SJCRH30 (cell line): ENCODE results near the gene CNTN4. TPM values are rescaled to one million over a fixed set of nuclear protein-coding genes. Genes with fewer than 3 reads are reported as not detected.

Experiments
- DNase-seq, 2 experiments: peaks; one replicate each; pipeline ENCODE4 v3.0.0-alpha.2; 2015 to 2020
- H3K27ac ChIP-seq: fragments of 250-450 bp; sonication (Bioruptor Pico); 2 replicates; pipeline ENCODE4 v1.5.1; 2020; ENCODE audit warnings: mild to moderate bottlenecking, moderate library complexity
- H3K27me3 ChIP-seq: fragments of 250-450 bp; sonication (Bioruptor Pico); 2 replicates; pipeline ENCODE4 v1.5.1; 2020; ENCODE audit warnings: mild to moderate bottlenecking, moderate library complexity
- H3K36me3 ChIP-seq: fragments of 250-450 bp; sonication (Bioruptor Pico); 2 replicates; pipeline ENCODE4 v1.5.1; 2020; ENCODE audit warnings: mild to moderate bottlenecking, moderate library complexity
- H3K4me1 ChIP-seq: fragments of 250-450 bp; sonication (Bioruptor Pico); 2 replicates; pipeline ENCODE4 v1.5.1; 2020; ENCODE audit warnings: mild to moderate bottlenecking, moderate library complexity
- H3K4me3 ChIP-seq: fragments of 250-450 bp; sonication (Bioruptor Pico); 2 replicates; pipeline ENCODE4 v1.5.1; 2020; ENCODE audit warnings: mild to moderate bottlenecking, moderate library complexity
- H3K9me3 ChIP-seq: fragments of 250-450 bp; sonication (Bioruptor Pico); replicated peaks from 2 replicates; pipeline ENCODE4 v1.5.1; 2020; ENCODE audit warnings: mild to moderate bottlenecking, moderate library complexity
- total RNA-seq: library from RNA; depleted of rRNA; stranded (reverse); fragments of >200 nt; shearing (Covaris generic); gene quantifications from 2 replicates; pipeline ENCODE4 v1.2.3, GENCODE V29; 2014

CNTN4 gene
- total RNA-seq, 1 experiment from 2014 or later, result 7.6 TPM

DNA sequence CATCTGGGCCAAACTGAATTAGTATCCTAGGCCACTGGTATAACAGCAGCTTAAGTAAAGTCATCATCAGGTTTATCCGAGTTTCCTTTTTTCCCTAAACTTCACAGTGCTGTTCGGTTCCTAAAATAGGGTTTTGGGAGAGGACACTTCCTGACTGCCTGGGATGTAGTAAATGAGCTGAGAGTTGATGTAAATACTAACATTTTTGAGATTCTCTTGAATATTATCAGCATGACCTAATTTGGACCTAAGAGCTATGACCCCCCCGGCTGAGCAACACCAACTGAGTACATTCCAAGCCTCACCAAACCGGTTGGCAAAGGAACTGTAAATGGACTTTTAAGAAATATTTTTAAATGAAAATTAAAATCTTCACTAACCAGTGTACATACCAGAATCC is 932.7 kb downstream of the CNTN4 start:
- Histone ChIP-seq H3K27me3 (no peaks in the 10 kb centered on the region), H3K4me3 (no peak overlapping the region), H3K36me3 (no peaks in the 10 kb centered on the region), H3K27ac (no peak overlapping the region), H3K9me3 (no peaks in the 10 kb centered on the region), H3K4me1 (no peaks in the 10 kb centered on the region)
- no peak for DNase-seq

DNA sequence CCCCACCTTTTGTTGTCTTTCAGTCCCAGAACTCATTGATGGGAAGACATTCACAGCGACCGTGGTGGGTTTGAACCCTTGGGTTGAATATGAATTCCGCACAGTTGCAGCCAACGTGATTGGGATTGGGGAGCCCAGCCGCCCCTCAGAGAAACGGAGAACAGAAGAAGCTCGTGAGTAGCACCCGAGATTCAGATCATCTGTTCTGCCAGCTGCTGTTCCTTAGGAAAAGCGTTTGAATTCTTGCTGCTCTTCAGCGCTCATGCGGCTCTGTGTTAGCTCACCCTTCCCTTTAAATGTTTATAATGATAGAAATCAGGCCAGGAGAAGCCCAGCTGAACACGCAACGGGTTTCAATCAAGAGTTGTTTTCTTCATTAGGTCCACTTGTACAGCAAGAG is 938.5 kb downstream of the CNTN4 start:
- Histone ChIP-seq H3K4me3 (no peak overlapping the region), H3K27me3 (no peaks in the 10 kb centered on the region), H3K4me1 (no peaks in the 10 kb centered on the region), H3K27ac (no peak overlapping the region), H3K9me3 (no peaks in the 10 kb centered on the region), H3K36me3 (no peaks in the 10 kb centered on the region)
- no peak for DNase-seq

GRCh38 chr3:3038201-3038991 is 939.7 kb downstream of the CNTN4 start:
- no peak for DNase-seq
- Histone ChIP-seq H3K27ac (no peak overlapping the region), H3K4me3 (no peak overlapping the region), H3K4me1 (no peaks in the 10 kb centered on the region), H3K36me3 (no peaks in the 10 kb centered on the region), H3K27me3 (no peaks in the 10 kb centered on the region), H3K9me3 (no peaks in the 10 kb centered on the region)

DNA sequence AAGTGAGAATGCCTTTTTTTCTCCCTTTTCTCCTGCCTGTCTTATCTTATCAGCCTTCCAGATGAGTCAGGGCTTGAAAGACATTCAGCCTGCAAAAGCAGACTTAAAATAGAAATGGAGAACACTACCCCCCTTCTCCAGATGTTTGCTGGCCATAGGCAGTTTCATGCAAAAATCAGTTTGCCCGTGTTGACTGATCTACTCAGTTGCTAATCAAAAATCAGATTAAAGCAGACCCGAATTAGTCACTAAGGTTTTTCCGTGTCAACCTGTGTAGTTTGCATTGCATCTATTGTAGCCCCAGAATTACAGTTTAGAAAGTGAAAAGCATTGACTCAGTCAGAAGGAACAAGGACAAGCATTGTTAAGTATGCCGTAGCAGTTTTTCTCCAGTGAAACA is 955.3 kb downstream of the CNTN4 start:
- Histone ChIP-seq H3K9me3 (no peaks in the 10 kb centered on the region), H3K36me3 (no peaks in the 10 kb centered on the region), H3K4me1 (no peaks in the 10 kb centered on the region), H3K27ac (no peak overlapping the region), H3K27me3 (no peaks in the 10 kb centered on the region), H3K4me3 (no peak overlapping the region)
- DNase-seq, result no peak

GRCh38 chr3:3059645-3060044 is 961.0 kb downstream of the CNTN4 start:
- H3K27ac ChIP-seq, result no peak overlapping the region
- no peaks in the 10 kb centered on the region for H3K9me3 ChIP-seq
- H3K4me3 ChIP-seq, result no peak overlapping the region
- DNase-seq, result no peak
- H3K36me3 ChIP-seq, result no peaks in the 10 kb centered on the region
- H3K27me3 ChIP-seq, result no peaks in the 10 kb centered on the region
- H3K4me1 ChIP-seq, result no peaks in the 10 kb centered on the region

- Histone ChIP-seq H3K4me1 (no peaks in the 10 kb centered on the region), H3K9me3 (no peaks in the 10 kb centered on the region), H3K27ac (no peak overlapping the region), H3K36me3 (no peaks in the 10 kb centered on the region), H3K27me3 (no peaks in the 10 kb centered on the region), H3K4me3 (no peak overlapping the region)
- no peak for DNase-seq
Measured at GRCh38 chr3:3064297-3064696, 965.6 kb downstream of the CNTN4 start.

DNA sequence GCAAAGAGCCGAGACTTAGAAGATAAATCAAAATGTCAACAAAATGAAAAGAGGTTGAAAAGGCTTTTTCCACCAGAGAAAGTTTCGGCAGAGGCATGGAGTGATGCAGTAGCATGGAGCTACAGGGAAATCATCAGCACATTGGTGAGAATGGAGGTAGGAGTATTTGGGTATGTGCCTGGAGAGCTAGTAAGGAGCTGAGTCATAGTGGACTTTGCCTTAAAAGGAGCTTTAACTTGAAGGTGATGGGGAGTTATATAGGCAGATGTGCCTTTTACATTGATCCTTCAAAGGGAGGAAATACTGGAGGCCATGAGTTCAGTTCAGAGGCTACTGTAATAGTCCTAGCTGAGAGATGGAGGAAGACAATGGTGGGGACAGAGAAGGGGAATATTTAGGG is 967.2 kb downstream of the CNTN4 start:
- no peak overlapping the region for H3K27ac ChIP-seq
- H3K36me3 ChIP-seq, result no peaks in the 10 kb centered on the region
- no peaks in the 10 kb centered on the region for H3K9me3 ChIP-seq
- no peaks in the 10 kb centered on the region for H3K27me3 ChIP-seq
- no peaks in the 10 kb centered on the region for H3K4me1 ChIP-seq
- DNase-seq, result no peak
- no peak overlapping the region for H3K4me3 ChIP-seq

DNA sequence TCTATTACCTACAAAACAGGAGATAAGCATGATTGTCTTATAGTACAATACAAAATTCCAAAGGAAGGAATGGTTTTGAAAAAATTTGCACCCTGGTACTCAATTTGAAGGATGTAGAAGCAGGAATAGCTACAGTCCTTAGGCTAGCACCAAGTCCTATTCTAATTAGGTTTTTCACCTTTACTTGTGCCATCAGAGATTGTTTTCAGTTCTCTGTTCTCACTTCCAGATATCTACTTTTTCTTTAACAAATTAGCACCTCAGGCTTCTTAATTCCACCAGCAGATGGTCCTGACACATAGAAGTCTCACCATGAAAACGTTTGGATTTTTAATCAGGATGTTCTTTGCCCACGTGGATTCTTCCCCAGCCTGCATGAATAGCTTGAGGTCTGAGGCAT is 967.7 kb downstream of the CNTN4 start:
- H3K36me3 ChIP-seq, result no peaks in the 10 kb centered on the region
- no peaks in the 10 kb centered on the region for H3K27me3 ChIP-seq
- no peaks in the 10 kb centered on the region for H3K4me1 ChIP-seq
- H3K4me3 ChIP-seq, result no peak overlapping the region
- DNase-seq, result no peak
- H3K9me3 ChIP-seq, result no peaks in the 10 kb centered on the region
- no peak overlapping the region for H3K27ac ChIP-seq

DNA sequence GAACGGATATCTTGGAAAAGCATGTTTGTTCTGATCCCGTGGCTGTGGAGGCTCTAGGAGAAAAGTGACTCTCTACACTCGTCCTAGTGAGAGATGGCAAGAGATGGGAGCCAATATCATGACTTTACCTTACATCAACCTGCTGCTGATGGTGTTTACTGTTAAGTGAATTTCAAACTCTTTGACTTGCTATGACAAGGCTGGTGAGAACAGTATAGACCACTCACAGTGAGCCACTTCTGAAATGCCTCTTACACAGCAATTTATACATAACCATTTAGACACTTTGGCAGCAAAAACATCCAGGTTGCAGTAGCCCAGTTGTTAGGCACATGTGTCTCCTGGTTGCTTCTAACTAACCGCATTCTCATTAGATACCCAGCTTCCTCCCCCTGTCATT is 968.2 kb downstream of the CNTN4 start:
- no peaks in the 10 kb centered on the region for H3K36me3 ChIP-seq
- H3K4me1 ChIP-seq, result no peaks in the 10 kb centered on the region
- no peak overlapping the region for H3K27ac ChIP-seq
- no peak for DNase-seq
- H3K4me3 ChIP-seq, result no peak overlapping the region
- H3K9me3 ChIP-seq, result no peaks in the 10 kb centered on the region
- no peaks in the 10 kb centered on the region for H3K27me3 ChIP-seq

- no peak overlapping the region for H3K4me3 ChIP-seq
- no peaks in the 10 kb centered on the region for H3K9me3 ChIP-seq
- H3K27me3 ChIP-seq, result no peaks in the 10 kb centered on the region
- H3K4me1 ChIP-seq, result no peaks in the 10 kb centered on the region
- H3K27ac ChIP-seq, result no peak overlapping the region
- no peaks in the 10 kb centered on the region for H3K36me3 ChIP-seq
- no peak for DNase-seq
Measured at GRCh38 chr3:3068358-3068881, 969.8 kb downstream of the CNTN4 start.

- DNase-seq, result no peak
- H3K9me3 ChIP-seq, result no peaks in the 10 kb centered on the region
- H3K4me3 ChIP-seq, result no peak overlapping the region
- no peaks in the 10 kb centered on the region for H3K27me3 ChIP-seq
- no peaks in the 10 kb centered on the region for H3K36me3 ChIP-seq
- H3K27ac ChIP-seq, result no peak overlapping the region
- no peaks in the 10 kb centered on the region for H3K4me1 ChIP-seq
Measured at GRCh38 chr3:3069723-3070122, 971.1 kb downstream of the CNTN4 start.

- no peaks in the 10 kb centered on the region for H3K9me3 ChIP-seq
- H3K4me1 ChIP-seq, result no peaks in the 10 kb centered on the region
- H3K27ac ChIP-seq, result no peak overlapping the region
- DNase-seq, result peak; percentile 44 to 71
- H3K4me3 ChIP-seq, result no peak overlapping the region
- no peaks in the 10 kb centered on the region for H3K36me3 ChIP-seq
- H3K27me3 ChIP-seq, result no peaks in the 10 kb centered on the region
Measured at GRCh38 chr3:3071136-3071535, 972.5 kb downstream of the CNTN4 start.

GRCh38 chr3:3074551-3075257 is 976.0 kb downstream of the CNTN4 start:
- no peaks in the 10 kb centered on the region for H3K36me3 ChIP-seq
- H3K4me1 ChIP-seq, result no peaks in the 10 kb centered on the region
- no peak overlapping the region for H3K4me3 ChIP-seq
- no peaks in the 10 kb centered on the region for H3K9me3 ChIP-seq
- H3K27ac ChIP-seq, result no peak overlapping the region
- H3K27me3 ChIP-seq, result no peaks in the 10 kb centered on the region
- DNase-seq, result no peak

DNA sequence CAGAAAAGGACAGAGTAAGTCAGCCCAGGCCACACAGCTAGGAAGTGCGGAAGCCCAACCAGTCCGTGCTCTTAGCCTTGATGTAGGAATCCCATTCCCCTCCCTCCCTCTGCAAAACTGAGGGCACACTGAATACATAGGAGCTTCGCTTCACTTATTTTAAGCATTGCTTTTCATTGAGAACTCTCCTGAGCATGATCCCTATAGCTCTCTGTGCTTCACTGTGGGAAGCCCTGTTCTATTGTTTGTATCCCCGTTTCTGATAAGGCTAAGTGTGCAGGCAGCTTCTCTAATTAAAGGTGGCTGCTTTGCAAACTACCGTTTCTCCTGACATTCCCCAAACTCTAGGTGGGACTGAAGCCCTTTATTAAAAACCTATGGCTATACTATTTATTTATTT is 981.6 kb downstream of the CNTN4 start:
- H3K27ac ChIP-seq, result no peak overlapping the region
- DNase-seq, result no peak
- no peak overlapping the region for H3K4me3 ChIP-seq
- no peaks in the 10 kb centered on the region for H3K27me3 ChIP-seq
- no peaks in the 10 kb centered on the region for H3K4me1 ChIP-seq
- no peaks in the 10 kb centered on the region for H3K36me3 ChIP-seq
- H3K9me3 ChIP-seq, result no peaks in the 10 kb centered on the region

GRCh38 chr3:3081381-3082233 is 982.9 kb downstream of the CNTN4 start:
- no peak overlapping the region for H3K27ac ChIP-seq
- no peaks in the 10 kb centered on the region for H3K36me3 ChIP-seq
- H3K27me3 ChIP-seq, result no peaks in the 10 kb centered on the region
- no peaks in the 10 kb centered on the region for H3K4me1 ChIP-seq
- H3K9me3 ChIP-seq, result no peaks in the 10 kb centered on the region
- DNase-seq, result no peak
- no peak overlapping the region for H3K4me3 ChIP-seq
